HepG2 (cell line): Measurements from ENCODE around the gene HES1.

ENCODE experiments used
- KLF13 ChIP-seq: sonication (generic); formaldehyde crosslinking; IDR thresholded peaks from 2 replicates; pipeline ENCODE4 v1.4.0; 2020; ENCODE audit warnings: mild to moderate bottlenecking, missing genetic modification reagents
- POLR2A ChIP-seq, 2 experiments: IDR thresholded peaks; 2 replicates each; pipeline ENCODE4 v1.6.1; 2011; ENCODE audit warnings: low read depth in 2 of 2, low read length in 2 of 2, mild to moderate bottlenecking in 1 of 2, moderate library complexity in 1 of 2; ENCODE audit not compliant: insufficient read depth in 1 of 2
- ZNF746 ChIP-seq: sonication (generic); formaldehyde crosslinking; IDR thresholded peaks from 2 replicates; pipeline ENCODE4 v1.8.0; 2022; ENCODE audit warnings: mild to moderate bottlenecking, missing genetic modification reagents

DNA sequence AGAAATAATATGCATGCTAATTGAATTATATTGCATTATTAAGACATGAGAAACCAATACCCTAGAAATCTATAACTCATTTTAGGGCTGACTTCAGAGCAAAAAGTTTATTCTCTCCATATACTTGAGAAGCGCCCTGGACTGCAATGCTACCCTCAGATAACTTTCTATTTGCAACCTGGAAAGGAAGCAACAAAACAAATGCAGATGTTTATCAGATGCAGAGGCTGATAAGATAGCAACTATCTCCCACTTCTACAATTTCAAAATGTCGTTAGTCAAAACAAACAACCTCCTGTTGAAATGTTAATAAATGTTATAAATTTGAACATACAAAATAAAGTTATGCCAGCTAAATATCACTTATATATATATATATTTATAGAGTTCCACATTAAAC, 34.8 kb downstream of the HES1 start:
- TF ChIP-seq KLF13 (CRISPR knock-in tag) (no peak), POLR2A (IDR thresholded peaks at IDR 0.05; ENCODE audit: insufficient read depth in 1 of 2, low read depth in 2 of 2, low read length in 2 of 2) (no peak), ZNF746 (CRISPR knock-in tag) (no peak)
